GM21447 (cell line): ENCODE results near the gene CPVL.

ENCODE experiments used
- ATAC-seq: cut with Tn5 transposase; IDR thresholded peaks from one replicate; pipeline ENCODE4 v1.9.1; 2021; ENCODE audit not compliant: unreplicated experiment

The CPVL gene

GRCh38 chr7:29053105-29053872 is 93.0 kb downstream of the CPVL start:
- no peak for ATAC-seq

GRCh38 chr7:29046978-29047377 is 99.4 kb downstream of the CPVL start:
- no peak for ATAC-seq

- ATAC-seq = no peak
Measured at GRCh38 chr7:29045258-29046086, 100.9 kb downstream of the CPVL start.

GRCh38 chr7:29044554-29044953 is 101.8 kb downstream of the CPVL start:
- ATAC-seq = no peak

GRCh38 chr7:29043576-29043975 is 102.8 kb downstream of the CPVL start:
- no peak for ATAC-seq

- ATAC-seq = no peak
Measured at GRCh38 chr7:29042824-29043231, 103.5 kb downstream of the CPVL start.

- ATAC-seq = no peak
Measured at GRCh38 chr7:29041991-29042390, 104.3 kb downstream of the CPVL start.

GRCh38 chr7:29040579-29040925 is 105.8 kb downstream of the CPVL start:
- ATAC-seq = no peak

- ATAC-seq = no peak
Measured at GRCh38 chr7:29039821-29040578, 106.3 kb downstream of the CPVL start.

GRCh38 chr7:29038463-29038862 is 107.9 kb downstream of the CPVL start:
- no peak for ATAC-seq

GRCh38 chr7:29035044-29035740 is 111.1 kb downstream of the CPVL start:
- ATAC-seq = no peak

- no peak for ATAC-seq
Measured at GRCh38 chr7:29033584-29033983, 112.8 kb downstream of the CPVL start.

- ATAC-seq = no peak
Measured at GRCh38 chr7:29032146-29032545, 114.2 kb downstream of the CPVL start.

GRCh38 chr7:29030781-29031275 is 115.5 kb downstream of the CPVL start:
- ATAC-seq = no peak

- ATAC-seq = no peak
Measured at GRCh38 chr7:29022291-29022988, 123.9 kb downstream of the CPVL start.

- ATAC-seq = no peak
Measured at GRCh38 chr7:29019896-29020295, 126.4 kb downstream of the CPVL start.

GRCh38 chr7:29019387-29019786 is 127.0 kb downstream of the CPVL start:
- ATAC-seq = no peak

- no peak for ATAC-seq
Measured at GRCh38 chr7:29017713-29018112, 128.6 kb downstream of the CPVL start.

GRCh38 chr7:29014725-29015124 is 131.6 kb downstream of the CPVL start:
- ATAC-seq = no peak

GRCh38 chr7:29013931-29014330 is 132.4 kb downstream of the CPVL start:
- ATAC-seq = no peak
